Measurements from ENCODE around the gene RTP2.

DNA sequence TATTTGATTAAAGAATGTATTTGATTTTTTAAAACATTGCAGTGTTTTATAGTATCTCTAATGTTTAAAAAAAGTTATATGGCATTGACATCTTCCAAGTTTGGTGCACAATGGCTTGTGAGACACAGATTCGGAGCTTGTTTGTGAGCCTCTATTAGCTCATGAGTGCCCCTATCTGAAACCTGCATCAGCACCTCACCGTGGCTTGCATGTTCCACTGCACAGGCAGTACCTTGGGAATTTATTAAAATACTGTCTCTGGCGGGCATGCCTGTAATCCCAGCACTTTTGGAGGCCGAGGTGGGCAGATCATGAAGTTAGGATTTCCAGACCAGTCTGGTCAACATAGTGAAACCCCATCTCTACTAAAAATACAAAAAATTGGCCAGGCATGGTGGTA lies 6.8 kb upstream of the RTP2 start:
- TF ChIP-seq, protein P1, sequence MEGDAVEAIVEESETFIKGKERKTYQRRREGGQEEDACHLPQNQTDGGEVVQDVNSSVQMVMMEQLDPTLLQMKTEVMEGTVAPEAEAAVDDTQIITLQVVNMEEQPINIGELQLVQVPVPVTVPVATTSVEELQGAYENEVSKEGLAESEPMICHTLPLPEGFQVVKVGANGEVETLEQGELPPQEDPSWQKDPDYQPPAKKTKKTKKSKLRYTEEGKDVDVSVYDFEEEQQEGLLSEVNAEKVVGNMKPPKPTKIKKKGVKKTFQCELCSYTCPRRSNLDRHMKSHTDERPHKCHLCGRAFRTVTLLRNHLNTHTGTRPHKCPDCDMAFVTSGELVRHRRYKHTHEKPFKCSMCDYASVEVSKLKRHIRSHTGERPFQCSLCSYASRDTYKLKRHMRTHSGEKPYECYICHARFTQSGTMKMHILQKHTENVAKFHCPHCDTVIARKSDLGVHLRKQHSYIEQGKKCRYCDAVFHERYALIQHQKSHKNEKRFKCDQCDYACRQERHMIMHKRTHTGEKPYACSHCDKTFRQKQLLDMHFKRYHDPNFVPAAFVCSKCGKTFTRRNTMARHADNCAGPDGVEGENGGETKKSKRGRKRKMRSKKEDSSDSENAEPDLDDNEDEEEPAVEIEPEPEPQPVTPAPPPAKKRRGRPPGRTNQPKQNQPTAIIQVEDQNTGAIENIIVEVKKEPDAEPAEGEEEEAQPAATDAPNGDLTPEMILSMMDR (IDR thresholded peaks at IDR 0.05; ENCODE audit: extremely low read depth in 1 of 2, insufficient read depth in 1 of 2, low read depth in 1 of 2, low read length in 2 of 2): no peak
- TF ChIP-seq POLR2A (IDR thresholded peaks at IDR 0.05; ENCODE audit: low read depth, low read length) (no peak), EZH2 (IDR thresholded peaks at IDR 0.05; ENCODE audit: borderline replicate concordance, low read depth, low read length, severe bottlenecking) (no peak), POLR2AphosphoS5 (IDR thresholded peaks at IDR 0.05; ENCODE audit: insufficient read depth, low read depth, low read length) (no peak), MYC (IDR thresholded peaks at IDR 0.05; ENCODE audit: low read depth, low read length) (no peak), JUN (IDR thresholded peaks at IDR 0.05; ENCODE audit: borderline replicate concordance, insufficient read depth, insufficient read length, low read depth) (no peak), GATA2 (IDR thresholded peaks at IDR 0.05; ENCODE audit: insufficient read depth, insufficient read length, low read depth, low read length) (no peak)
- TF ChIP-seq, protein P2, sequence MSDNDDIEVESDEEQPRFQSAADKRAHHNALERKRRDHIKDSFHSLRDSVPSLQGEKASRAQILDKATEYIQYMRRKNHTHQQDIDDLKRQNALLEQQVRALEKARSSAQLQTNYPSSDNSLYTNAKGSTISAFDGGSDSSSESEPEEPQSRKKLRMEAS (IDR thresholded peaks at IDR 0.05; ENCODE audit: insufficient read depth, insufficient read length): no peak
